Spleen (tissue), 7 donors: ENCODE measurements around the gene CACNB1.

Experiments
- POLR2A ChIP-seq, 3 donors: fragments of 450-650 bp; IDR thresholded peaks; one replicate each; pipeline ENCODE4 v1.5.1; 2017; ENCODE audit warnings: antibody characterized with exemption in 3 of 3, mild to moderate bottlenecking in 1 of 3
- POLR2AphosphoS5 ChIP-seq, 3 donors: sonication (generic); formaldehyde crosslinking; IDR thresholded peaks; one replicate each; pipeline ENCODE4 v1.5.1; 2017; ENCODE audit warnings: antibody characterized with exemption in 3 of 3
- TF ChIP-seq, protein P1 (sequence below), 11 experiments: fragments of 200-600 bp in 7 of 11; fragments of 450-650 bp in 4 of 11; sonication (generic) in 4 of 11; IDR thresholded peaks in 8 of 11; conservative IDR thresholded peaks in 3 of 11; 1 replicate in 7 of 11; 2 replicates in 4 of 11; pipeline versions ENCODE4 v1.4.0 to v1.8.0; 2016 to 2021; ENCODE audit warnings: antibody characterized with exemption in 11 of 11, inconsistent platforms in 4 of 11, mild to moderate bottlenecking in 1 of 11
- donor health status: DM: no; HTN: no; CAD: no; lungs with moderate emphysema.
- donor health status: DM: no; HTN: no; CAD: no.
- donor health status: DM: no; HTN: no; CAD: no.

DNA sequence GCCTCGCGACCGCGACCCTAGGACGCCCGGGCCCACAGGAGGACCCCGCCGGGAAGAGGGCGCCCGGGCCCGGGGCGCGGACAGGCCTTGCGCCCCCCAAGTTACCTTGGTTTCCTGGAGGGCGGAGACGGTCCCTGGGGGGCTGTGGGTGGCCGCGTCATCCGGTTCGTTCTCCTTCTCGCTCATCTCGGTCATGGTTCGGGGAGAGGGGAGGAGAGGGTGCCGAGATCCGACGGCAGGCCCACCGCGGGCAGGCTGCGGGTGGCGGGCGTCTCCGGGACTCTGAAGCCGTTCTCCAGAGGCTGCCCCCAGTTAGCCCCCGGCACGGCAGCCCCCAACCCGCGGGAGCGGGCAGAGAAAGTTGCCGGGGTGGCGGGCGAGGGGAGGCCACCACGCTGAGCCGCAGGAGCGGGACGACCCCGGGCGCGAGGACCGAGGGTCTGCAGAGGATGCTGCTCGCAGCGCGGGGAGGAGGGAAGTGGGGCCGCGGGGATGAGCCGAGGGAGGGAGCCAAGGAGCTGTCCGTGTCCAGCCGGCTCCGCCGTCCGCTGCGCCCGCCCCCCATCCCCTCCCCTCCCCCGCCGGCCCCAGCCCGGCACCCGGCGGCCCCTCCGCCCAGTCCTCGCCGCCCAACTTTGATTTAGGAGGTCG, 28.0 kb upstream of the CACNB1 start, which contains the start of gene STAC2:
- TF ChIP-seq, protein P1, sequence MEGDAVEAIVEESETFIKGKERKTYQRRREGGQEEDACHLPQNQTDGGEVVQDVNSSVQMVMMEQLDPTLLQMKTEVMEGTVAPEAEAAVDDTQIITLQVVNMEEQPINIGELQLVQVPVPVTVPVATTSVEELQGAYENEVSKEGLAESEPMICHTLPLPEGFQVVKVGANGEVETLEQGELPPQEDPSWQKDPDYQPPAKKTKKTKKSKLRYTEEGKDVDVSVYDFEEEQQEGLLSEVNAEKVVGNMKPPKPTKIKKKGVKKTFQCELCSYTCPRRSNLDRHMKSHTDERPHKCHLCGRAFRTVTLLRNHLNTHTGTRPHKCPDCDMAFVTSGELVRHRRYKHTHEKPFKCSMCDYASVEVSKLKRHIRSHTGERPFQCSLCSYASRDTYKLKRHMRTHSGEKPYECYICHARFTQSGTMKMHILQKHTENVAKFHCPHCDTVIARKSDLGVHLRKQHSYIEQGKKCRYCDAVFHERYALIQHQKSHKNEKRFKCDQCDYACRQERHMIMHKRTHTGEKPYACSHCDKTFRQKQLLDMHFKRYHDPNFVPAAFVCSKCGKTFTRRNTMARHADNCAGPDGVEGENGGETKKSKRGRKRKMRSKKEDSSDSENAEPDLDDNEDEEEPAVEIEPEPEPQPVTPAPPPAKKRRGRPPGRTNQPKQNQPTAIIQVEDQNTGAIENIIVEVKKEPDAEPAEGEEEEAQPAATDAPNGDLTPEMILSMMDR (IDR thresholded peaks at IDR 0.05 in 8 of 11, conservative IDR thresholded peaks at IDR 0.05 in 3 of 11), result no peak
- TF ChIP-seq POLR2A (IDR thresholded peaks at IDR 0.05) (no peak), POLR2AphosphoS5 (IDR thresholded peaks at IDR 0.05) (no peak)
